WTC11 (cell line): ENCODE results near the gene RBX1. TPM values are rescaled to one million over a fixed set of nuclear protein-coding genes. Genes with fewer than 3 reads are reported as not detected.

ENCODE experiments used
- ATAC-seq: fragments of 200-7000 bp; cut with Tn5 transposase; 2 replicates; pipeline ENCODE4 v1.10.0; 2021; ENCODE audit warnings: mild to moderate bottlenecking, moderate library complexity
- CTCF ChIA-PET: fragments of 300-600 bp; sonication (Branson Sonifier 250); formaldehyde crosslinking; loops from one replicate; lab custom pipeline; 2021; ENCODE audit warnings: antibody characterized with exemption; lab: Charles Lee
- POLR2A ChIA-PET: fragments of 350-600 bp; sonication (Branson Sonifier 250); formaldehyde crosslinking; loops from one replicate; lab custom pipeline; 2021; ENCODE audit warnings: antibody characterized with exemption; lab: Charles Lee
- DNase-seq: peaks from one replicate; pipeline ENCODE4 v3.0.0; 2021; ENCODE audit warnings: low spot score
- H3K27ac Mint-ChIP-seq: 2 replicates; pipeline ENCODE4 v1.8.0; 2021; ENCODE audit warnings: mixed read lengths
- H3K27me3 Mint-ChIP-seq: 2 replicates; pipeline ENCODE4 v1.8.0; 2021; ENCODE audit warnings: low read depth, mild to moderate bottlenecking, moderate library complexity, mixed read lengths
- H3K36me3 Mint-ChIP-seq: 2 replicates; pipeline ENCODE4 v1.8.0; 2021; ENCODE audit warnings: mixed read lengths
- H3K4me1 Mint-ChIP-seq: 2 replicates; pipeline ENCODE4 v1.8.0; 2022; ENCODE audit warnings: mixed read lengths
- H3K4me3 Mint-ChIP-seq: 2 replicates; pipeline ENCODE4 v1.8.0; 2021; ENCODE audit warnings: mild to moderate bottlenecking, moderate library complexity, mixed read lengths
- H3K9me3 Mint-ChIP-seq: 2 replicates; pipeline ENCODE4 v1.8.0; 2021; ENCODE audit warnings: mixed read lengths
- ATF1 ChIP-seq: sonication (generic); formaldehyde crosslinking; IDR thresholded peaks from 2 replicates; pipeline ENCODE4 v1.8.1; 2023; ENCODE audit warnings: mild to moderate bottlenecking, moderate library complexity, missing genetic modification reagents
- ELF4 ChIP-seq: sonication (generic); formaldehyde crosslinking; IDR thresholded peaks from 2 replicates; pipeline ENCODE4 v1.8.1; 2022; ENCODE audit warnings: low read depth, mild to moderate bottlenecking, moderate library complexity, missing genetic modification reagents
- GABPB1 ChIP-seq: sonication (generic); formaldehyde crosslinking; IDR thresholded peaks from 2 replicates; pipeline ENCODE4 v1.8.1; 2023; ENCODE audit warnings: mild to moderate bottlenecking, missing genetic modification reagents
- GTF2I ChIP-seq: fragments of 250-450 bp; sonication (Bioruptor Pico); conservative IDR thresholded peaks from 2 replicates; pipeline ENCODE4 v1.4.0; 2021; ENCODE audit warnings: mild to moderate bottlenecking
- HMGA2 ChIP-seq: fragments of 250-450 bp; sonication (Bioruptor Pico); IDR thresholded peaks from 2 replicates; pipeline ENCODE4 v1.4.0; 2021; ENCODE audit warnings: mild to moderate bottlenecking, moderate library complexity
- IRF2 ChIP-seq: sonication (generic); formaldehyde crosslinking; IDR thresholded peaks from 2 replicates; pipeline ENCODE4 v1.8.0; 2022; ENCODE audit warnings: low read depth, missing genetic modification reagents, borderline replicate concordance
- JUN ChIP-seq: sonication (generic); formaldehyde crosslinking; IDR thresholded peaks from 2 replicates; pipeline ENCODE4 v1.8.0; 2023; ENCODE audit warnings: mild to moderate bottlenecking, missing genetic modification reagents
- NFE2L1 ChIP-seq: sonication (generic); formaldehyde crosslinking; IDR thresholded peaks from 2 replicates; pipeline ENCODE4 v1.8.1; 2023; ENCODE audit warnings: missing genetic modification reagents
- NR1H2 ChIP-seq: sonication (generic); formaldehyde crosslinking; IDR thresholded peaks from 2 replicates; pipeline ENCODE4 v1.9.0; 2021; ENCODE audit warnings: mild to moderate bottlenecking, moderate library complexity, missing genetic modification reagents
- NR3C1 ChIP-seq: sonication (generic); formaldehyde crosslinking; conservative IDR thresholded peaks from 2 replicates; pipeline ENCODE4 v1.8.1; 2023; ENCODE audit warnings: low read depth, mild to moderate bottlenecking, missing genetic modification reagents
- PRRX2 ChIP-seq: fragments of 250-450 bp; sonication (Bioruptor Pico); IDR thresholded peaks from 2 replicates; pipeline ENCODE4 v1.8.0; 2021; ENCODE audit warnings: mild to moderate bottlenecking
- RELA ChIP-seq: sonication (generic); formaldehyde crosslinking; IDR thresholded peaks from 2 replicates; pipeline ENCODE4 v1.8.1; 2022; ENCODE audit warnings: missing genetic modification reagents, mild to moderate bottlenecking, borderline replicate concordance
- SMAD4 ChIP-seq: sonication (generic); formaldehyde crosslinking; IDR thresholded peaks from 2 replicates; pipeline ENCODE4 v1.8.0; 2022; ENCODE audit warnings: mild to moderate bottlenecking, missing genetic modification reagents
- TCF7 ChIP-seq: sonication (generic); formaldehyde crosslinking; IDR thresholded peaks from 2 replicates; pipeline ENCODE4 v1.8.0; 2022; ENCODE audit warnings: mild to moderate bottlenecking, low read depth, missing genetic modification reagents, moderate library complexity
- ZNF263 ChIP-seq: sonication (generic); formaldehyde crosslinking; IDR thresholded peaks from 2 replicates; pipeline ENCODE4 v1.8.1; 2022; ENCODE audit warnings: low read depth, mild to moderate bottlenecking, moderate library complexity, missing genetic modification reagents
- ZNF671 ChIP-seq: fragments of 250-450 bp; sonication (Bioruptor Pico); IDR thresholded peaks from 2 replicates; pipeline ENCODE4 v1.8.0; 2021; ENCODE audit warnings: mild to moderate bottlenecking
- total RNA-seq: library from RNA; stranded (reverse); gene quantifications from 3 replicates; pipeline ENCODE4 v1.2.3, GENCODE V29; 2021
- TF ChIP-seq, protein P1 (sequence below): sonication (generic); formaldehyde crosslinking; IDR thresholded peaks from 2 replicates; pipeline ENCODE4 v1.8.1; 2023; ENCODE audit warnings: mild to moderate bottlenecking, missing genetic modification reagents
- TF ChIP-seq, protein P2 (sequence below): sonication (generic); formaldehyde crosslinking; IDR thresholded peaks from 2 replicates; pipeline ENCODE4 v1.8.1; 2023; ENCODE audit warnings: mild to moderate bottlenecking, missing genetic modification reagents, moderate library complexity
- TF ChIP-seq, protein P3 (sequence below): sonication (generic); formaldehyde crosslinking; IDR thresholded peaks from 2 replicates; pipeline ENCODE4 v1.8.0; 2023; ENCODE audit warnings: mild to moderate bottlenecking, missing genetic modification reagents
- TF ChIP-seq, protein P4 (sequence below): sonication (generic); formaldehyde crosslinking; IDR thresholded peaks from 2 replicates; pipeline ENCODE4 v1.8.0; 2022; ENCODE audit warnings: mild to moderate bottlenecking, missing genetic modification reagents
- TF ChIP-seq, protein P5 (sequence below): sonication (generic); formaldehyde crosslinking; IDR thresholded peaks from 2 replicates; pipeline ENCODE4 v1.8.0; 2022; ENCODE audit warnings: missing genetic modification reagents

RBX1 gene
- total RNA-seq, 1 experiment from 2014 or later = 70.8 TPM

DNA sequence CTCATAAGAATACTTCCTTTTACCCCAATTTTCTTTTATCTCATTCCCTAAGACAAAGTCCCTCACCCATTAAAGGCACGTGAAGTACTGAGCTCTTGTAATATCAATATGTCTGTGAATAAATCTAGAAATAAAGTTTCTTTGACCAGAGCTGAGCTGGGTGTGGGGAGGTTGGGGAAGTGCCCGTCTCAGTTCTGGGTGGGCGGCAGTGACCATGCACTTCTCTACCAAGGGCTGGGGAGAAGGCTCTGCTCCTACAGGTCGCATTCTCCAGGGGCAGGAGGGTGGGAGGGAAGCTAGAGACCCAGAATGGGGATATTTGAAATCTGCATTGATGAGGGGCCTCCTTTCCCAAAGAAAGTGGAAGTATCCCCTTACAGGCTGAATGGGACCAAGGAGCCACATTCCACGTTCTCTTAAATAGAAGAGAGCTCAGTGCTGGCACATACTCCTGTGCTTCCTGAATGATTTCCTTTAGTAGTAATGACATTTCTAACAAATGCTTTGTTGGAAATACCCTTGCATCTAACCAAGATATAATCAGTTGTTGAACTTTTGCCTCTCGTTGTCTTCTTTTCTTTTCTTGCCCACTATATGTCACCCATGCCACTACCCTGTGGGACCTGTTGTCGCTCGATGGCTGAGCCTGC is 16.1 kb downstream of the RBX1 start (continued):
- TF ChIP-seq, protein P1, sequence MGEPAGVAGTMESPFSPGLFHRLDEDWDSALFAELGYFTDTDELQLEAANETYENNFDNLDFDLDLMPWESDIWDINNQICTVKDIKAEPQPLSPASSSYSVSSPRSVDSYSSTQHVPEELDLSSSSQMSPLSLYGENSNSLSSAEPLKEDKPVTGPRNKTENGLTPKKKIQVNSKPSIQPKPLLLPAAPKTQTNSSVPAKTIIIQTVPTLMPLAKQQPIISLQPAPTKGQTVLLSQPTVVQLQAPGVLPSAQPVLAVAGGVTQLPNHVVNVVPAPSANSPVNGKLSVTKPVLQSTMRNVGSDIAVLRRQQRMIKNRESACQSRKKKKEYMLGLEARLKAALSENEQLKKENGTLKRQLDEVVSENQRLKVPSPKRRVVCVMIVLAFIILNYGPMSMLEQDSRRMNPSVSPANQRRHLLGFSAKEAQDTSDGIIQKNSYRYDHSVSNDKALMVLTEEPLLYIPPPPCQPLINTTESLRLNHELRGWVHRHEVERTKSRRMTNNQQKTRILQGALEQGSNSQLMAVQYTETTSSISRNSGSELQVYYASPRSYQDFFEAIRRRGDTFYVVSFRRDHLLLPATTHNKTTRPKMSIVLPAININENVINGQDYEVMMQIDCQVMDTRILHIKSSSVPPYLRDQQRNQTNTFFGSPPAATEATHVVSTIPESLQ (CRISPR knock-in tag) = no peak
- TF ChIP-seq ATF1 (CRISPR knock-in tag) (no peak), ZNF671 (CRISPR knock-in tag) (no peak), TCF7 (CRISPR knock-in tag) (no peak), NR1H2 (CRISPR knock-in tag) (no peak)
- TF ChIP-seq, protein P2, sequence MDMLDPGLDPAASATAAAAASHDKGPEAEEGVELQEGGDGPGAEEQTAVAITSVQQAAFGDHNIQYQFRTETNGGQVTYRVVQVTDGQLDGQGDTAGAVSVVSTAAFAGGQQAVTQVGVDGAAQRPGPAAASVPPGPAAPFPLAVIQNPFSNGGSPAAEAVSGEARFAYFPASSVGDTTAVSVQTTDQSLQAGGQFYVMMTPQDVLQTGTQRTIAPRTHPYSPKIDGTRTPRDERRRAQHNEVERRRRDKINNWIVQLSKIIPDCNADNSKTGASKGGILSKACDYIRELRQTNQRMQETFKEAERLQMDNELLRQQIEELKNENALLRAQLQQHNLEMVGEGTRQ (CRISPR knock-in tag) = no peak
- TF ChIP-seq, protein P3, sequence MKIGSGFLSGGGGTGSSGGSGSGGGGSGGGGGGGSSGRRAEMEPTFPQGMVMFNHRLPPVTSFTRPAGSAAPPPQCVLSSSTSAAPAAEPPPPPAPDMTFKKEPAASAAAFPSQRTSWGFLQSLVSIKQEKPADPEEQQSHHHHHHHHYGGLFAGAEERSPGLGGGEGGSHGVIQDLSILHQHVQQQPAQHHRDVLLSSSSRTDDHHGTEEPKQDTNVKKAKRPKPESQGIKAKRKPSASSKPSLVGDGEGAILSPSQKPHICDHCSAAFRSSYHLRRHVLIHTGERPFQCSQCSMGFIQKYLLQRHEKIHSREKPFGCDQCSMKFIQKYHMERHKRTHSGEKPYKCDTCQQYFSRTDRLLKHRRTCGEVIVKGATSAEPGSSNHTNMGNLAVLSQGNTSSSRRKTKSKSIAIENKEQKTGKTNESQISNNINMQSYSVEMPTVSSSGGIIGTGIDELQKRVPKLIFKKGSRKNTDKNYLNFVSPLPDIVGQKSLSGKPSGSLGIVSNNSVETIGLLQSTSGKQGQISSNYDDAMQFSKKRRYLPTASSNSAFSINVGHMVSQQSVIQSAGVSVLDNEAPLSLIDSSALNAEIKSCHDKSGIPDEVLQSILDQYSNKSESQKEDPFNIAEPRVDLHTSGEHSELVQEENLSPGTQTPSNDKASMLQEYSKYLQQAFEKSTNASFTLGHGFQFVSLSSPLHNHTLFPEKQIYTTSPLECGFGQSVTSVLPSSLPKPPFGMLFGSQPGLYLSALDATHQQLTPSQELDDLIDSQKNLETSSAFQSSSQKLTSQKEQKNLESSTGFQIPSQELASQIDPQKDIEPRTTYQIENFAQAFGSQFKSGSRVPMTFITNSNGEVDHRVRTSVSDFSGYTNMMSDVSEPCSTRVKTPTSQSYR (CRISPR knock-in tag) = no peak

DNA sequence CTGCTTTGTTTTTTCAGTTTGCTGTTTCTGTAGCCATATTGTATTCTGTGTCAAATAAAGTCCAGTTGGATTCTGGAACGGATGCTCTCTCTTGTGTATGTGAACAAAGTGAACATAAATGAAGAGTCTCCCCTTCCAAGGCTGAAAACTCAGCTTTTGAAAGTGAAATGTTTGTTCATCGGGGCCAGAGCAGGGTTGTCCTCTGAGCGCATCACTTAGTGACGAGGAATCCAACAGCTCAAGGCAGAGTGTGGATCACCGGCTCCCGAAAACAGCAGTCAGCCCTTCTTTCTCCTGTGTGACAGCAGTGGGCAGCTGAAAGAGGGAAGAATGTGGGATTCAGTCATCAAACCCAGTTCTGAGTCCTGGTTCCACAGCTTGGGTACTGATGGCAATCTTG is 21.4 kb downstream of the RBX1 start:
- Mint-ChIP-seq H3K27ac (no peak overlapping the region), H3K27me3 (no peaks in the 10 kb centered on the region), H3K4me3 (no peak overlapping the region), H3K9me3 (no peaks in the 10 kb centered on the region), H3K4me1 (no peaks in the 10 kb centered on the region), H3K36me3 (peaks cover 16% of the 10 kb centered on the region)
- DNase-seq = no peak
- ChIA-PET CTCF (interaction anchor here (1.6 to 1.8 kb wide), 2 partner anchors 50 to 265 kb away, joined by 5 to 11 read pairs; no protein-coding TSS in a partner anchor), POLR2A (interaction anchor here (1.5 kb wide), 1 partner anchor 21 kb away, joined by 3 read pairs; the partner anchor contains the start of gene RBX1)
- ATAC-seq = no peak
- TF ChIP-seq, protein P4, sequence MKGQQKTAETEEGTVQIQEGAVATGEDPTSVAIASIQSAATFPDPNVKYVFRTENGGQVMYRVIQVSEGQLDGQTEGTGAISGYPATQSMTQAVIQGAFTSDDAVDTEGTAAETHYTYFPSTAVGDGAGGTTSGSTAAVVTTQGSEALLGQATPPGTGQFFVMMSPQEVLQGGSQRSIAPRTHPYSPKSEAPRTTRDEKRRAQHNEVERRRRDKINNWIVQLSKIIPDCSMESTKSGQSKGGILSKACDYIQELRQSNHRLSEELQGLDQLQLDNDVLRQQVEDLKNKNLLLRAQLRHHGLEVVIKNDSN (CRISPR knock-in tag) = no peak
- TF ChIP-seq GTF2I (CRISPR knock-in tag) (no peak), RELA (CRISPR knock-in tag) (no peak), HMGA2 (no peak), GABPB1 (no peak), NFE2L1 (CRISPR knock-in tag) (no peak), IRF2 (no peak), ATF1 (CRISPR knock-in tag) (no peak), NR3C1 (CRISPR knock-in tag) (no peak), PRRX2 (CRISPR knock-in tag) (no peak), SMAD4 (no peak), JUN (CRISPR knock-in tag) (no peak), ELF4 (CRISPR knock-in tag) (no peak), ZNF263 (CRISPR knock-in tag) (no peak)
- TF ChIP-seq, protein P5, sequence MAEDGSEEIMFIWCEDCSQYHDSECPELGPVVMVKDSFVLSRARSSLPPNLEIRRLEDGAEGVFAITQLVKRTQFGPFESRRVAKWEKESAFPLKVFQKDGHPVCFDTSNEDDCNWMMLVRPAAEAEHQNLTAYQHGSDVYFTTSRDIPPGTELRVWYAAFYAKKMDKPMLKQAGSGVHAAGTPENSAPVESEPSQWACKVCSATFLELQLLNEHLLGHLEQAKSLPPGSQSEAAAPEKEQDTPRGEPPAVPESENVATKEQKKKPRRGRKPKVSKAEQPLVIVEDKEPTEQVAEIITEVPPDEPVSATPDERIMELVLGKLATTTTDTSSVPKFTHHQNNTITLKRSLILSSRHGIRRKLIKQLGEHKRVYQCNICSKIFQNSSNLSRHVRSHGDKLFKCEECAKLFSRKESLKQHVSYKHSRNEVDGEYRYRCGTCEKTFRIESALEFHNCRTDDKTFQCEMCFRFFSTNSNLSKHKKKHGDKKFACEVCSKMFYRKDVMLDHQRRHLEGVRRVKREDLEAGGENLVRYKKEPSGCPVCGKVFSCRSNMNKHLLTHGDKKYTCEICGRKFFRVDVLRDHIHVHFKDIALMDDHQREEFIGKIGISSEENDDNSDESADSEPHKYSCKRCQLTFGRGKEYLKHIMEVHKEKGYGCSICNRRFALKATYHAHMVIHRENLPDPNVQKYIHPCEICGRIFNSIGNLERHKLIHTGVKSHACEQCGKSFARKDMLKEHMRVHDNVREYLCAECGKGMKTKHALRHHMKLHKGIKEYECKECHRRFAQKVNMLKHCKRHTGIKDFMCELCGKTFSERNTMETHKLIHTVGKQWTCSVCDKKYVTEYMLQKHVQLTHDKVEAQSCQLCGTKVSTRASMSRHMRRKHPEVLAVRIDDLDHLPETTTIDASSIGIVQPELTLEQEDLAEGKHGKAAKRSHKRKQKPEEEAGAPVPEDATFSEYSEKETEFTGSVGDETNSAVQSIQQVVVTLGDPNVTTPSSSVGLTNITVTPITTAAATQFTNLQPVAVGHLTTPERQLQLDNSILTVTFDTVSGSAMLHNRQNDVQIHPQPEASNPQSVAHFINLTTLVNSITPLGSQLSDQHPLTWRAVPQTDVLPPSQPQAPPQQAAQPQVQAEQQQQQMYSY (CRISPR knock-in tag) = no peak
